DND-41 (cell line): ENCODE measurements around the gene PRR5L.

Experiments used
- EZH2 ChIP-seq: IDR thresholded peaks from 3 replicates; pipeline ENCODE4 v1.6.1; 2012; ENCODE audit warnings: borderline replicate concordance, low read depth, mild to moderate bottlenecking, moderate library complexity, low read length, inconsistent platforms; ENCODE audit not compliant: severe bottlenecking
- TF ChIP-seq, protein P1 (sequence below): IDR thresholded peaks from 2 replicates; pipeline ENCODE4 v1.5.1; 2012; ENCODE audit warnings: borderline replicate concordance, low read length, moderate library complexity, mild to moderate bottlenecking; ENCODE audit not compliant: poor library complexity, severe bottlenecking; ENCODE audit errors: extremely low read depth

DNA sequence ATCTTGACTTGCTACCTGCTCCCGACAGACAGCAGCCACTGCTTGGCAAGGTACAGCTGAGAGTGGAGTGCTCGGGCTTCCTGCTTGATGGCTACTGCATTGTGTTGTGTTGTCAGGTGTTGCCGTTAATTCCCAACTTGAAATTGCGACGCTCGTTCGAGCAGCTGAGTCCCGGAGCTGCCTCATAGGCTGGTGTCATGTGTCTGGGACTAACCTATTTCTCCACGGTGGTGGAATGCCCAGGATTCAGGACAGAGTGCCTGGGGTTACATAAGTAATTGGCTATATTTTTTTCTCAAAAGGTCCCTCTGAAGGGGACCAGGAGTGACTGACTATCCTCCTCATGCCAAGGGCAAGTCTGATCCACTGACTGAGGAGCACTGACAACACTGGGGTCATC is 25.4 kb upstream of the PRR5L start:
- TF ChIP-seq, protein P1, sequence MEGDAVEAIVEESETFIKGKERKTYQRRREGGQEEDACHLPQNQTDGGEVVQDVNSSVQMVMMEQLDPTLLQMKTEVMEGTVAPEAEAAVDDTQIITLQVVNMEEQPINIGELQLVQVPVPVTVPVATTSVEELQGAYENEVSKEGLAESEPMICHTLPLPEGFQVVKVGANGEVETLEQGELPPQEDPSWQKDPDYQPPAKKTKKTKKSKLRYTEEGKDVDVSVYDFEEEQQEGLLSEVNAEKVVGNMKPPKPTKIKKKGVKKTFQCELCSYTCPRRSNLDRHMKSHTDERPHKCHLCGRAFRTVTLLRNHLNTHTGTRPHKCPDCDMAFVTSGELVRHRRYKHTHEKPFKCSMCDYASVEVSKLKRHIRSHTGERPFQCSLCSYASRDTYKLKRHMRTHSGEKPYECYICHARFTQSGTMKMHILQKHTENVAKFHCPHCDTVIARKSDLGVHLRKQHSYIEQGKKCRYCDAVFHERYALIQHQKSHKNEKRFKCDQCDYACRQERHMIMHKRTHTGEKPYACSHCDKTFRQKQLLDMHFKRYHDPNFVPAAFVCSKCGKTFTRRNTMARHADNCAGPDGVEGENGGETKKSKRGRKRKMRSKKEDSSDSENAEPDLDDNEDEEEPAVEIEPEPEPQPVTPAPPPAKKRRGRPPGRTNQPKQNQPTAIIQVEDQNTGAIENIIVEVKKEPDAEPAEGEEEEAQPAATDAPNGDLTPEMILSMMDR = no peak
- TF ChIP-seq EZH2 = no peak
